HG03103 (cell line): ENCODE data around the gene ZNF560.
"Not testable (repeated sequence)": the region's sequence is repeated elsewhere in the genome, so short reads cannot be mapped to it uniquely, and the experiment has no call there.

Source experiments
- ATAC-seq: cut with Tn5 transposase; IDR thresholded peaks from one replicate; pipeline ENCODE4 v1.9.1; 2021; ENCODE audit warnings: low read depth; ENCODE audit not compliant: unreplicated experiment

ZNF560 gene

GRCh38 chr19:9498183-9498902, at the start of gene ZNF560:
TSS of gene ZNF560 (minus strand) at chr19:9498616. CDS start at chr19:9475313, 23,303 bp downstream.
- no peak for ATAC-seq

GRCh38 chr19:9547870-9548269, 49.5 kb upstream of the ZNF560 start:
- ATAC-seq = no peak

- not testable (repeated sequence) for ATAC-seq
Measured at GRCh38 chr19:9541281-9541680, 42.9 kb upstream of the ZNF560 start.

GRCh38 chr19:9539921-9540320, 41.5 kb upstream of the ZNF560 start:
- not testable (repeated sequence) for ATAC-seq

DNA sequence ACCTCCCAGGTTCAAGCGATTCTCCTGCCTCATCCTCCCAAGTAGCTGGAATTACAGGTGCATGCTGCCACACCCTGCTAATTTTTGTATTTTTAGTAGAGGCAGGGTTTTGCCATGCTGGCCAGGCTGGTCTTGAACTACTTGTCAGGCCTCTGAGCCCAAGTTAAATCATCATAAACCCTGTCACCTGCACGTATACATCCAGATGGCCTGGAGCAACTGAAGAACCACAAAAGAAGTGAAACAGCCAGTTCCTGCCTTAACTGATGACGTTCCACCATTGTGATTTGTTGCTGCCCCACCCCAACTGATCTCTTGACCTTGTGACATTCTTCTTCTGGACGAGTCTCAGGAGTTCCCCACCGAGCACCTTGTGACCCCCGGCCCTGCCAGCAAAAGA, 40.8 kb upstream of the ZNF560 start:
- not testable (repeated sequence) for ATAC-seq

GRCh38 chr19:9538183-9539058, 40.0 kb upstream of the ZNF560 start, which contains the start of gene ZNF426:
TSS of gene ZNF426 (minus strand) at chr19:9538645. CDS start at chr19:9536232, 2,413 bp downstream.
- no peak for ATAC-seq

GRCh38 chr19:9535934-9536333, 37.5 kb upstream of the ZNF560 start:
- ATAC-seq = no peak

DNA sequence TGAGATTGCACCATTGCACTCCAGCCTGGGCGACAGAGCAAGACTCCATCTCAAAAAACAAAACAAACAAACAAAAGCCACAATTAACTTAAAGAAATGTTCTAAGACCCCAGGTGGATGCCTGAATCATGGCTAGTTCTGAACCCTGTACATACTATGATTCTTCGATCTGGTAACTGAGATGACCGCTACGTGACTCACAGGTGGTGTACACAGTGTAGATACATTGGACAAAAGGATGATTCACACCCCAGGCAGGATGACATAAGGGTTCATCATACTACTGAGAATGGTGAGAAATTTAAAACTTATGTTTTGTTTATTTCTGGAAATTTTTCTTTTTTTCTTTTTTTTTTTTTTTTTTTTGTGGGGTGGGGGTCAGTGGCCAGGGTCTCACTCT, 33.5 kb upstream of the ZNF560 start:
- ATAC-seq = no peak

- ATAC-seq = no peak
Measured at GRCh38 chr19:9528757-9529336, 30.4 kb upstream of the ZNF560 start.

DNA sequence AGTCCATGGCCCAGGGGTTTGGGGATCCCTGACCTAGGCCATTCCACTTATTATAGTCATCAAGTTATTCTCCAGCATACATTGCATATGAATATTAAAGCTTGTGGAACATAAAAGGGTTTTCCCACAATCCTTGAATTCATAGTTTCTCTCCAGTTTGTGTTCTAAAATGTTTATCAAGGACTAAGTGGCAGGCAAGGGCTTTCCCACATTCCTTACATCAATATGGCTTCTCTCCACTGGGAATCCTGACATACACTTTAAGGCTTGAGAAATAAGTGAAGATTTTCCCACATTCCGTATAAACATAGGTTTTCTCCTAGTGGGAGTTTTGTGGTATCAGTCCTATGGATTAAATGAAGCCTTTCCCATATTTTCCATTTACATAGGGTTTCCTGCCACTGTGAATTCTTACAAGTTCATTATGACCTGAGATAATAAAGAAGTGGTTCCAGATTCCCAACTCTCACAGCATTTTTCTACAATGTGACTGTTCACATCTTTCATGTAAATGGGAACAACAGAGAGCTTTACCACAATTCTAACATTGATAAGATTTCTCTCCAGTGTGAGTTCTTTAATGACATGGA, 25.6 kb upstream of the ZNF560 start:
- ATAC-seq = no peak

- ATAC-seq = no peak
Measured at GRCh38 chr19:9507285-9507684, 8.9 kb upstream of the ZNF560 start.

DNA sequence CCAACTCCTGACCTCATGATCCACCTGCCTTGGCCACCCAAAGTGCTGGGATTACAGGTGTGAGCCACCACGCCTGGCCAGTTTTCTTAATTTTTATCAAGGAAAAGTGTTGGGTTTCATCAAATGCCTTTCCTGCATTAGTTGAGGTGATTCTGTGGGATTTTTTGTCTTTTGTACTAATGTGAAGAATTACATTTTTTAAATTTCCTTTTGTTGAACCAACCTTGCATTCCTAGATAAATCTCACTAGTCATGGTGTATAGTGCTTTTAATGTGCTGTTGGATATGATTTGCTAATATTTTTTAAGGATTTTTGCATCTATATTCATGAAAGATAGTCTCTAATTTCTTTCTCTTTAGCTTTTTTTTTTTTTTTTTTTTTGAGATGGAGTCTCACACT, 2.4 kb upstream of the ZNF560 start:
- no peak for ATAC-seq

- ATAC-seq = no peak
Measured at GRCh38 chr19:9494096-9494495, 4.3 kb downstream of the ZNF560 start.

DNA sequence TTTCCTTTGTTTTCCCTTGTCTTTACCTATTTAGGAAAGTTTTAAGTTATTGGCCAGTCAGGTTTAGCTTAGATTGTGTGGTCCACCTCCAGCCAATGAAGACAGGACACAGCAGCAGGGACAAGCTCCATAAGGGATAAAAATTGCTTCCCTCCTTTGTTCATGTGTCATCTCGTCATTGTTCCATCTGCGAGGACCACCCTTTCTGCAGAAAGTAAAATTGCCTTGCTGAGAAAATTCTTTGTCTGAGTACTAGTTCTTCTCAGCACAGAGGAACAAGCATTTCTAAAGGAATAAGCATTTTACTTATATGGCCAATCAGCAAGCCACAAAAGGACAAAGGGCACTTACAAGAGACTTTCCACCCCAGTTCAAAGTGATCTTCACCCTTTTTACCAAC, 11.4 kb downstream of the ZNF560 start:
- ATAC-seq = no peak

- no peak for ATAC-seq
Measured at GRCh38 chr19:9485140-9485539, 13.3 kb downstream of the ZNF560 start.

DNA sequence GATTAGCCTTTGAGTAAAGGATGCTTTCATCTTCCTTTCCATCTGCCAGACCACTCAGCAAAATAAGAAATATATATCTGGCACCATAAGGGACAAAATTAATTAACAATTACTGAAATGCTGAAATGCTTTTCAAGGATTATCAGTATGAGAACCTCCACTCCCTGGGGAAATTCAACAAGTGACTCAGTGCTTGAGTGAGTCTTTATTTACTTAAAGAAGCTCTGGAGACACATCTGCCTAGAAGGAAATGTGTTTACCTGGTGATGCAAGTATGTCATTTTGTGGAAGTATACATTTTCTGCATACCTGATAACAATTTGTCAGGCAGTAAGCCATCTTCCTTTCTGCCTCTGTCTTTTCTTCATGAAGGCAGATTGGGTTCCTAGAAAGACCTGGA, 23.4 kb downstream of the ZNF560 start:
- ATAC-seq = no peak

GRCh38 chr19:9467161-9467560, 31.3 kb downstream of the ZNF560 start:
- ATAC-seq = no peak

- no peak for ATAC-seq
Measured at GRCh38 chr19:9461938-9462337, 36.5 kb downstream of the ZNF560 start.

DNA sequence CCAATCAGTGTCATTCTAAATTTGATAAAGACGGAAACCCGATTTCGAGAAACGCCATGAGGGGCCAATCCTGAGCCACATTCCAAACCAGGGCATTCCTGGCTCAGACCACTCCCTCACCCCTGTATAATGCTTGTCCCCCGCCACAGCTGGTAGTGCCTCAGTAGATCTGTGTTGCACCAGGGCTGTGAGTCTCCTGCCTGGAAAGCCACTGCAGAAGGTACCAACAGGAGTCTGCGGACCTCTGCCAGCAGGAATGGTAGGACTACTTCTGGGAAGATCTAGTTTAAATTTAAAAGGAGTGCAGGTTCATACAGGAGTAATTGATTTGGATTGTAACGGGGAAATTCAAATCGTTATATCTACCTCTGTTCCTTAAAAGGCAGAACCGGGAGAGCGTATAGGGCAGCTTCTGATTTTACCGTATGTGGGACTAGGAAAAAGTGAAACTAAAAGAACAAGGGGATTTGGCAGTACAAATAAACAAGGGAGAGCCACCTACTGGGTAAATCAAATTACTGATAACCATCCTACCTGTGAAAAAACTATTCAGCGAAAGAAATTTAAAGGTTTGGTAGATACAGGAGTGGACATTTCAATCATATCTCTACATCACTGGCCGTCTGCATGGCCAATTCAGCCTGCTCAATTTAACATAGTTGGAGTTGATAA, 42.3 kb downstream of the ZNF560 start:
- no peak for ATAC-seq

GRCh38 chr19:9453953-9454352, 44.5 kb downstream of the ZNF560 start:
- ATAC-seq = no peak
